EL (cell line): ENCODE data around the gene APMAP.

Source experiments
- DNase-seq: peaks from one replicate; pipeline ENCODE4 v3.0.0-alpha.2; 2016

The APMAP gene

GRCh38 chr20:25023356-25023755 lies 30.8 kb upstream of the APMAP start:
- no peak for DNase-seq

GRCh38 chr20:25022680-25023079 lies 30.1 kb upstream of the APMAP start:
- no peak for DNase-seq

GRCh38 chr20:25021336-25021735 lies 28.8 kb upstream of the APMAP start:
- no peak for DNase-seq

- DNase-seq, result no peak
Measured at GRCh38 chr20:25020901-25021301, 28.4 kb upstream of the APMAP start.

GRCh38 chr20:25020345-25020744 lies 27.8 kb upstream of the APMAP start:
- DNase-seq, result no peak

- no peak for DNase-seq
Measured at GRCh38 chr20:25019381-25020155, 27.0 kb upstream of the APMAP start.

GRCh38 chr20:25018841-25019240 lies 26.3 kb upstream of the APMAP start:
- no peak for DNase-seq

GRCh38 chr20:25018425-25018824 lies 25.9 kb upstream of the APMAP start:
- no peak for DNase-seq

GRCh38 chr20:25017257-25017803 lies 24.8 kb upstream of the APMAP start:
- no peak for DNase-seq

GRCh38 chr20:25016471-25016870 lies 23.9 kb upstream of the APMAP start:
- DNase-seq, result no peak

GRCh38 chr20:25015986-25016385 lies 23.4 kb upstream of the APMAP start:
- DNase-seq, result no peak

GRCh38 chr20:25014816-25015215 lies 22.3 kb upstream of the APMAP start:
- DNase-seq, result no peak

GRCh38 chr20:25013478-25014380 lies 21.2 kb upstream of the APMAP start:
- no peak for DNase-seq

GRCh38 chr20:25012616-25013189 lies 20.2 kb upstream of the APMAP start:
- no peak for DNase-seq

GRCh38 chr20:25011831-25012241 lies 19.3 kb upstream of the APMAP start:
- DNase-seq, result no peak

GRCh38 chr20:25011261-25011660 lies 18.7 kb upstream of the APMAP start:
- DNase-seq, result no peak

GRCh38 chr20:25009218-25010145 lies 16.9 kb upstream of the APMAP start:
- DNase-seq, result no peak

GRCh38 chr20:25008388-25009217 lies 16.1 kb upstream of the APMAP start:
- DNase-seq, result no peak

GRCh38 chr20:25007491-25008305 lies 15.1 kb upstream of the APMAP start:
- no peak for DNase-seq

- no peak for DNase-seq
Measured at GRCh38 chr20:25006431-25007167, 14.0 kb upstream of the APMAP start.
